Activated CD4-positive, alpha-beta T cell treated with anti-CD3 and anti-CD28 coated beads, Interleukin-2, amount 50 U/mL, for 16 hours (primary cell): ENCODE data around the gene EOGT.

Source experiments
- DNase-seq: peaks from one replicate; pipeline ENCODE4 v3.0.0-alpha.2; 2020

The EOGT gene

GRCh38 chr3:69013253-69014021 is at the start of gene EOGT:
Gene EOGT (minus strand): TSS chr3:69013684. CDS start chr3:69009846, 3,838 bp downstream.
- DNase-seq = peak; percentile 87

- DNase-seq = no peak
These were observed 46.2 kb upstream of the EOGT start for GRCh38 chr3:69059688-69060087.

- no peak for DNase-seq
These were observed 45.4 kb upstream of the EOGT start for GRCh38 chr3:69058947-69059224.

DNA sequence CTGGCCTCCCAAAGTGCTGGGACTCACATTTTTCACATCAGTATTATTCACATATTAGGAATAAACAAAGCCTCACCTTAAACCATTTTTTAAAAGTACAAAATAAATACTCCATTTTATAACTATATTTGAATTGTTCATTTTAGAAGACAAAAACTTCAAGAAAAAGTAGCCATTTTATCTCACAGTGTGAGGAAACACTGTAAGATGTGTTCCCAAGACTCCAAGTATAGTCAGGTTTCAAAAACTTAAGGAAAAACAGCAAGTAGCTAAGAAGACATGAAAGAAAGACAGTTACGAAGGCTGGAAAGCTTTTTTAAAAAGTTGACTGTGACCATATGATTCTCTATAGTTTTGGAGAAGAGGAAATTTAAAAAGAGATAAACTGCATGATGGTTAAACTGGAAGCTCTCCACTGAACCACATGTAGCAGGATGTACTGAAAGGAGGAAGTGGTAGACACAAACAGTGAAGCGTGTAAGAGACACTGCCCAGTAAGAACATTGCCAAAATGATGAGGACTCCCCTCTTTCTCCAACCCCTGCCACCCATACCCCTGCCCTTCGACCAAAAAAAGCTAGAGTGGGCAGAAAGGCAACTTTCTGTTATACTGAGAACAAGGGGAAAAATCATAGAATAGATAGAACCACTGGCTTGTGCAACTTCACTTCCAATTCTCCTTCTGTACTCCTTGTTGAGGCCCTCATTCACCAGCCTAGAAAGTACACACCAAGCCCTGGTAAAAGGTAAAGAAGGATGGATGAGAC is 44.9 kb upstream of the EOGT start:
- peak; percentile 51 for DNase-seq

DNA sequence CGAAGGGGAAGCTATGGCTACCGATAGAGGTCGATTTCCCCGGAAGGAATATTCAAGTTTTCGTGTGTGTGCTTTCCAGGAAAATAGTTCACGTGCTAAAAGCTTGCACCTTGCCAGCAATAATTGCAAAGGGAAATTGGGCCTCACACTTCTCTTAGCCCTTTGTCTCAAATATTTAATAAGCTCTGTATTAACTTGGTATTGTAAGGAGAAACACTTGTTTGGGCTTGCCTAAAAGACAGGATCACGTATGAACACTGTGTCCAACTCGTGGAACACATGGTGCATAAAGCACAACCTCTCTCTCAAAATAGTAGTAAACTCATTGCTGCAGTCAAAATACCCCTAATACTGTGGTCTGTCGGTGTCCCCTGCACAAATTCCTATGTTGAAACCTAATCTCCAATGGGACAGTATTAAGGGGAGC is 39.0 kb upstream of the EOGT start:
- no peak for DNase-seq

GRCh38 chr3:69051756-69052471 is 38.4 kb upstream of the EOGT start, which contains the start of gene TMF1:
Gene TMF1 (minus strand): TSS chr3:69052333. CDS start chr3:69052086, 247 bp downstream.
- peak; percentile 98 for DNase-seq

DNA sequence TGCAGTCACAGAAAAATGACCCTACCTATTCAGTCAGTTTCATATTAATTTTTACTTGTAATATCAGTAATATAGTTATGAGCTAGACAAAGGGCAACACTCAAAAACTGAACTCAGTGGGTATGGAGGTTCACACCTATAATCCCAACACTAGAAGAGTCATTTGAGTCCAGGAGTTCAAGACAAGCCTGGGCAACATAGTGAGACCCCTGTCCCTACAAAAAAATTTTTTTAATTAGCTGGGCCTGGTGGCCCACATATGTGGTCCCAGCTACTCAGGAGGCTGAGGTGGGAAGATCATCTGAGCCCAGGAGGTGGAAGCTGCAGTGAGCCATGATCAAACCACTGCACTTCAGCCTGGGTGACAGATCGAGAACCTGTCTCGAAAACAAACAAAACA is 35.5 kb upstream of the EOGT start:
- DNase-seq = no peak

DNA sequence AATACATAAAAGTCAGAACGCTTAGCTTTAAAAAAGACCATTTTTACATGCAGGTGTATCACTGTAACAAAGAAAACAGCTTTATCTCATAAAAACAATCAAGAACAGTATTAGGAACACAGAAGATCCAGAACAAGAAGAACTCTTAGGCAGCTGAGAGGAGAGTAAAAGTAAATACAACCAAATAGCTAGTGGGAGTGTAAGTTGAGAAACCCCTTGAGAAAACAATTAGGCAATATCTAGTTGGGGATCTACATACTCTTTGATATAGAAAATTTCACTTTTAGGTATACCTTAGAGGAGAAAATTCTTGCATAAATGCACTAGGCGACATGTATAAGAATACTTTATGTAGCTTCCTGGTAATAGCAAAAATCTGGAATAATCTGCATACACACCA is 31.1 kb upstream of the EOGT start:
- DNase-seq = no peak

DNA sequence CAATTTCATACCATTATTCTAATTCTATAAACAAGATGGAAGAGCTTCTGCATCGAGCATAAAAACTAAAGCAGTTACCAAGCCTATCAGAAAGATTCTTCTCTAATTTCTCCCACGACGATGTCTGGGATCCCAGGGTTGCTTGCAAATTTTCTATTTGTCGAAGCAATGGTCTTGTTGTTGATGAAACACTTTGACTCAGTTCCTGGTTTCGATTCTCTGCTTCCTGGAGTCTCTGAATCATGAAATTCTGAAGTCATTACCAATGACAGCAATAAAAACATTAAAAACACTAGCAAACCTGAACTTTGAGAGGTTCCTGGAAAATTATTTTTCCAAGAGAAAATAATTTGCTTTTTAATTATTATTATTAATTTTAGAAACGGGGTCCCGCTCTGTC is 20.0 kb upstream of the EOGT start:
- peak; percentile 70 for DNase-seq

DNA sequence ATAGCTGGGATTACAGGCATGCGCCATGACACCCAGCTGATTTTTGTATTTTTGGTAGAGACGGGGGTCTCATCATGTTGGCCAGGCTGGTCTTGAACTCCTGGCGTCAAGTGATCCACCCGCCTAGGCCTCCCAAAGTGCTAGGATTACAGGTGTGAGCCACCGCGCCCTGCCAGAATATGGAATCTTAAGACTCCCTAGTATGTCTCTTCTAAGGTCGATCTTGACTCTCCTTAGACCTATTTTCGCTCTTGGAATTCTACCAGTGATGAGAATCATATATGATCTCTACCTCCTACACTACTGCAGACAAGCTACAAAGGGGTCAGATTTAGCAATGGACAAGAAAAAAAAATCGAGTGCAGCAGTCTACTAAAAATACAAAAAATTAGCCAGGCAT is 19.3 kb upstream of the EOGT start:
- DNase-seq = no peak

- DNase-seq = peak; percentile 30
These were observed 18.7 kb upstream of the EOGT start for GRCh38 chr3:69032142-69032541.

DNA sequence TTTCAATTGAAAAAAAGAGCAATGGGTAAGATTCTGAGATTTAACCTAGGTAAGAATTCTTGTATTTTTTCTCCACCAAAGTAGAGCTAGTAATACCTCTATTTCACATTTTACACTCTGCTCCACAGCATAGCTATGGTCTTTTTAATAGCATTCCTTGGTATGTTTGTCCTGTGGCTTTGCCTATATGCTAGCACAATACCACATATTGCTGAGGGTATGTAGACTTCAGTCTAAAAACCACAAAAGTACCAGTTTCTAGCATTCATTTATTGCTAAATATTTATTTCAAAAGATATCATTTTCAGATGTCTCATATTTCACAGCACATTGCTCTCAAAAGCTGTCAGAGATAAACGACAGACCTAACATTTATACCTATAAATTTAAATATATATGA is 18.2 kb upstream of the EOGT start:
- DNase-seq = no peak

DNA sequence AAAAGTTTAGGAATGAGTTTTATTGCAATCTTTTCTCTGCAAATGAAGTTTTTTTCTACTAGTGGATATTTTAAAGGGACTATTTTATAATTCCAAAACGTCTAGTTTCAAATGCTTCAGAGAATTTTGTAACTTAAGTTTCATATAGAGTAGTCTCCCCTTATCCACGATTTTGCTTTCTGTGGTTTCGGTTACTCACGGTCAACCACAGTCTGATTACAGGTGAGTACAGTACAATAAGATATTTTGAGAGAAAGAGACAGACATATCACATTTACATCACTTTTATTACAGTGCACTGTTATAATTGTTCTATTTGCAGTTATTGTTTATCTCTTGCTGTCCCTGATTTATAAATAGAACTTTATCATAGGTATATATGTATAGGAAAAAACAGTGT is 7.4 kb upstream of the EOGT start:
- no peak for DNase-seq

DNA sequence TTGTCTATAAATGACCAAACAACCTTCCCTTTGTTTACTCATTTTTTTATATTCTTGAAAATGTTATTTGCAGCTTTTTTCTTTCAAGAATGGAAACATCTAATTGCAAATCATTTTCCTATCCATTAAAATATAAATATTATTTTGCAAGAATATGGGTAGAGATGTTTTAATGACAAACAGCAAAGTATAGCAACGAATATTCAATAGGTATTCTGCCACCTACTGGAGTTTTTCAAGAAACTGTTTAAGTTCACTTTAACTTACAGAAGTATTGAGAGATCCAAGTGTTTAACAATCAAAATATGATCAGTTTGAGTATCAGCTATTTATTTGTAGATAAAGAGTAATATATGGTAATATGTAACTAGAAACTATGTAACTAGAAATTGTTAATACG is 6.9 kb upstream of the EOGT start:
- no peak for DNase-seq

GRCh38 chr3:69016901-69017300 is 3.4 kb upstream of the EOGT start:
- no peak for DNase-seq

- no peak for DNase-seq
These were observed 2.6 kb upstream of the EOGT start for GRCh38 chr3:69016102-69016501.

- no peak for DNase-seq
These were observed 617 bp upstream of the EOGT start for GRCh38 chr3:69014022-69014580.

GRCh38 chr3:69012800-69013252 is 658 bp downstream of the EOGT start:
- DNase-seq = peak; percentile 20

DNA sequence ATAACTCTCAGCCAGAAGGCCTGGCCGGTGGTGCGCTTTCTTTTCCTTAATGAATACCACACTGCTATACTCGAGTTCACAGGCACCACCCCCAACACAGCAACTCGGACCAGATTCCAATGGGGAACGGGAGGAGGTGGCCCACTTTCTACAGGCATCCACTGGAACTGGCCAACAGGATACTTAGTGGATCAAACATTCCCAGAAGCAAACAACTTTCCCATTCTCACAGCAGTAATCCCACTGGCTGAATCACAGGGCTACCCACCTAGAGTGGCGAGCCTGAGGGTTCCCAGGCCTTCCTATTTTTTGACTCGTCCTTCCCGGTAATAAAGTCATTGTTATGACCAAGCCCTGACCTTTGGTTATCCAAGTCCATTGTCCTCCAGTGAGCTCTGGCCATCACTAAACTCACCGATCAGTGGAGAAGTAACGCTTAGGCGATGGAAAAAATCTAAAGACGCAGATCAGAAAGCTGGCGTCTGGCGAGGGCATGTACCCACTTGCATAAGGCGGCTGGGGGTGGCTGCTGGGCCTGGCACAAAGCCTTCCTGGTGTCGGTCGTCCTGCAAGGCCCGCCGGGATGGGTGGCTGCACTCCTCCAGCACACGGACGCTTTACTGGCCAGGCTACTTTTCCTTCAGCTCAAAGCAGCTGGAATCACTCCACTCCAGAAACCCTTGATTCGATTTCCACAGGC is 1.2 kb downstream of the EOGT start:
- DNase-seq = no peak

DNA sequence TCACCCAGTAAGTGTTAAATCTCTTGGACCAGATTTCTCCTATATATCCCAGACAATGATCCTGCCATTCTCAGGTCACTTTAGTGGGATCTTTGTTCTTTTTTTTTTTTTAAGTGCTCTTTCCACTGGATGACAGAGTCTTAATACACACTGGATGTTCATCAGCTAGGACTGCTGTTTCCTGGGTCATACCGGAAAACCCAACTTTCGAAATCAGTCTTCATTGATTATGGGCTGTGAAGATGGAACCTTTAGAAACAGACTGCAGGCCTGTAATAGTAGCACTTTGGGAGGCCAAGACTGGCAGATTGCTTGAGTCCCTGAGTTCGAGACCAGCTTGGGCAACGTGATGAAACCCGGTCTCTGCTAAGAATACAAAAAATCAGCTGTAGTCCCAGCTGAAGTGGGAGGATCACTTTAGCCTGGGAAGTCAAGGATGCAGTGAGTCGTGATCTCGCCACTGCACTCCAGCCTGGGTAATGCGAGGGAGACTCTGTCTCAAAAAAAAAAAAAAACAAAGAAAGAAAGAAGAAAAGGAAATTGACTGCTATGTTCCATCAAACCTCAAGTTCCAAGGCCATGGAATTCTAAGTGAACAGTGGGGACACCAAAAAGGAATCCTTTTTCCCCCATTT is 2.3 kb downstream of the EOGT start:
- peak; percentile 11 for DNase-seq

- no peak for DNase-seq
These were observed 3.7 kb downstream of the EOGT start for GRCh38 chr3:69009559-69010410.
